SU-DHL-6 (cell line): Measurements from ENCODE around the gene MORN3.
"Not testable (repeated sequence)": the region's sequence is repeated elsewhere in the genome, so short reads cannot be mapped to it uniquely, and the experiment has no call there.

ENCODE experiments used
- EZH2phosphoT487 ChIP-seq: fragments of 200-600 bp; sonication (generic), shearing (Covaris generic); conservative IDR thresholded peaks from 2 replicates; pipeline ENCODE4 v1.6.1; 2018; ENCODE audit warnings: mild to moderate bottlenecking, antibody characterized with exemption, low read length, moderate library complexity, mixed read lengths
- TF ChIP-seq, protein P1 (sequence below): fragments of 200-600 bp; sonication (generic); IDR thresholded peaks from one replicate; pipeline ENCODE4 v1.5.1; 2017; ENCODE audit warnings: antibody characterized with exemption, mild to moderate bottlenecking, low read length, moderate library complexity; ENCODE audit not compliant: insufficient read depth, poor library complexity, severe bottlenecking

DNA sequence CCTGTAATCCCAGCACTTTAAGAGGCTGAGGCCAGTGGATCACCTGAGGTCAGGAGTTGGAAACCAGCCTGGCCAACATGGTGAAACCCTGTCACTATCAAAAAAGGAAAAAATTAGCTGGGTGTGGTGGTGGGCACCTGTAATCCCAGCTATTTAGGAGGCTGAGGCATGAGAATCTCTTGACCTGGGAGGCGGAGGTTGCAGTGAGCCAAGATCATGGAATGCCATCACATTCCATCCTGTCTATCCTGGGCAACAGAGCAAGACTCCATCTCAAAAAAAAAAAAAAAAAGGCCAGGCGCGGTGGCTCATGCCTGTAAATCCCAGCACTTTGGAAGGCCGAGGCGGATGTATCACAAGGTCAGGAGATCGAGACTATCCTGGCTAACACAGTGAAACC lies 28.4 kb upstream of the MORN3 start:
- TF ChIP-seq, protein P1, sequence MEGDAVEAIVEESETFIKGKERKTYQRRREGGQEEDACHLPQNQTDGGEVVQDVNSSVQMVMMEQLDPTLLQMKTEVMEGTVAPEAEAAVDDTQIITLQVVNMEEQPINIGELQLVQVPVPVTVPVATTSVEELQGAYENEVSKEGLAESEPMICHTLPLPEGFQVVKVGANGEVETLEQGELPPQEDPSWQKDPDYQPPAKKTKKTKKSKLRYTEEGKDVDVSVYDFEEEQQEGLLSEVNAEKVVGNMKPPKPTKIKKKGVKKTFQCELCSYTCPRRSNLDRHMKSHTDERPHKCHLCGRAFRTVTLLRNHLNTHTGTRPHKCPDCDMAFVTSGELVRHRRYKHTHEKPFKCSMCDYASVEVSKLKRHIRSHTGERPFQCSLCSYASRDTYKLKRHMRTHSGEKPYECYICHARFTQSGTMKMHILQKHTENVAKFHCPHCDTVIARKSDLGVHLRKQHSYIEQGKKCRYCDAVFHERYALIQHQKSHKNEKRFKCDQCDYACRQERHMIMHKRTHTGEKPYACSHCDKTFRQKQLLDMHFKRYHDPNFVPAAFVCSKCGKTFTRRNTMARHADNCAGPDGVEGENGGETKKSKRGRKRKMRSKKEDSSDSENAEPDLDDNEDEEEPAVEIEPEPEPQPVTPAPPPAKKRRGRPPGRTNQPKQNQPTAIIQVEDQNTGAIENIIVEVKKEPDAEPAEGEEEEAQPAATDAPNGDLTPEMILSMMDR: not testable (repeated sequence)
- TF ChIP-seq EZH2phosphoT487: not testable (repeated sequence)
